RWPE1 (cell line): ENCODE measurements around the gene DNAH5.

Experiments
- CTCF ChIA-PET: fragments of 350-600 bp; sonication (Branson Sonifier 250); formaldehyde crosslinking; extraction: SDS; loops from one replicate; lab custom pipeline; 2021; lab: Yijun Ruan, JAX
- POLR2A ChIA-PET: fragments of 400-600 bp; formaldehyde crosslinking; extraction: SDS; loops from one replicate; lab custom pipeline; 2020; ENCODE audit warnings: antibody characterized with exemption; ENCODE audit not compliant: low non-redundant PET; lab: Yijun Ruan, JAX
- DNase-seq: peaks from one replicate; pipeline ENCODE4 v3.0.0; 2012; ENCODE audit warnings: low spot score
- H3K27ac ChIP-seq: fragments of 450-650 bp; 2 replicates; pipeline ENCODE4 v1.5.1; 2017
- CTCF ChIP-seq: fragments of 450-650 bp; conservative IDR thresholded peaks from 2 replicates; pipeline ENCODE4 v1.5.1; 2017; ENCODE audit warnings: low read depth, mild to moderate bottlenecking

DNAH5 gene

GRCh38 chr5:13708432-13708831, 236.1 kb downstream of the DNAH5 start:
- DNase-seq = no peak
- no peak for TF ChIP-seq CTCF
- POLR2A ChIA-PET = no interaction called here
- CTCF ChIA-PET = interaction anchor here (0.6 to 0.7 kb wide), 3 partner anchors 40 to 1546 kb away, joined by 4 to 8 read pairs (median 5); no protein-coding TSS in a partner anchor
- H3K27ac ChIP-seq = no peak overlapping the region

- H3K27ac ChIP-seq = no peak overlapping the region
- no peak for TF ChIP-seq CTCF
- POLR2A ChIA-PET = no interaction called here
- CTCF ChIA-PET = interaction anchor here (0.6 kb wide), 1 partner anchor 22 kb away, joined by 3 read pairs; no protein-coding TSS in a partner anchor
- DNase-seq = no peak
Observed at GRCh38 chr5:13704396-13704795, 240.1 kb downstream of the DNAH5 start.

GRCh38 chr5:13700626-13701025, 243.9 kb downstream of the DNAH5 start:
- DNase-seq = no peak
- CTCF ChIA-PET = no interaction called here
- H3K27ac ChIP-seq = no peak overlapping the region
- POLR2A ChIA-PET = no interaction called here
- TF ChIP-seq CTCF = no peak

GRCh38 chr5:13698885-13699284, 245.6 kb downstream of the DNAH5 start:
- POLR2A ChIA-PET = no interaction called here
- CTCF ChIA-PET = no interaction called here

GRCh38 chr5:13695076-13695712, 249.3 kb downstream of the DNAH5 start:
- ChIA-PET POLR2A (no interaction called here), CTCF (no interaction called here)
- no peak for DNase-seq
- no peak overlapping the region for H3K27ac ChIP-seq
- TF ChIP-seq CTCF = no peak

More at GRCh38 chr5:13698885-13699284, 245.6 kb downstream of the DNAH5 start:
- DNase-seq = no peak
- no peak for TF ChIP-seq CTCF
- H3K27ac ChIP-seq = no peak overlapping the region

GRCh38 chr5:13692172-13692571, 252.3 kb downstream of the DNAH5 start:
- H3K27ac ChIP-seq = no peak overlapping the region
- ChIA-PET CTCF (no interaction called here), POLR2A (no interaction called here)
- TF ChIP-seq CTCF = no peak
- DNase-seq = no peak
